ENCODE results near the gene CCR4.
"Not testable (repeated sequence)": the region's sequence is repeated elsewhere in the genome, so short reads cannot be mapped to it uniquely, and the experiment has no call there.

Gene CCR4

DNA sequence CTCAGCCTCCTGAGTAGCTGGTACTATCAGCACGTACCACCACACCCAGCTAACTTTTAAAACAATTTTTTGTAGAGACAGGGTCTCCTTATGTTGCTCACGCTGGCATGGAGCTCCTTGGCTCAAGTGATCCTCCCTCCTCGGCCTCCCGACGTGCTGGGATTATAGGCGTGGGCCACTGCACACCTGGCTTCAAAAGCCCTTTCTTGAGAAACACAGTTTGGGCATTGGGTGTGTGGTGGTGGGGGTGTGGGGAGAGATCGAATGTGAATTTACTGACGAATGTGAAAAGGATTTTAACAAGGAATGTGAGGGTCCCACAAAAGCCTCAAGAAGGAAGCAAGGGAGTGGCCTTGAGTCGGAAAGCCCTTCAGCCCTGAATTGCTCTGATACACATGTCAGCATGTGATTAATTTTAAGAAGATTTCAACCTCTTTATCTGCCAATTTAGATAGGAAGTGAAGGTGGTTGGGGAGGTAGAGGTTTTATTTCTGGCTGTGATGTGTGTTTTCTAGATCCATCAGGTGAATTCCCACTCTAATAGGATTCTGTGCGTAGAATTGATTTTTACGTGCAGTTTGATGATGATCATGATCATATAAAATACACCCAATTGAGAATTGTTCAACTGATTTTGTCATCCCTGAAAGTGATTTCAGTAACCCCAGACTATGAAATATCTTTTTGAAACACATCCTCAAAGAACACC lies 1.1 kb downstream of the CCR4 start:
- no peak for DNase-seq

DNA sequence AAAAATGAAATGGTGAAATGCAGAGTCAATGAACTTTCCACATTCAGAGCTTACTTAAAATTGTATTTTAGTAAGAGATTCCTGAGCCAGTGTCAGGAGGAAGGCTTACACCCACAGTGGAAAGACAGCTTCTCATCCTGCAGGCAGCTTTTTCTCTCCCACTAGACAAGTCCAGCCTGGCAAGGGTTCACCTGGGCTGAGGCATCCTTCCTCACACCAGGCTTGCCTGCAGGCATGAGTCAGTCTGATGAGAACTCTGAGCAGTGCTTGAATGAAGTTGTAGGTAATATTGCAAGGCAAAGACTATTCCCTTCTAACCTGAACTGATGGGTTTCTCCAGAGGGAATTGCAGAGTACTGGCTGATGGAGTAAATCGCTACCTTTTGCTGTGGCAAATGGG lies 3.1 kb downstream of the CCR4 start:
- DNase-seq = no peak

DNA sequence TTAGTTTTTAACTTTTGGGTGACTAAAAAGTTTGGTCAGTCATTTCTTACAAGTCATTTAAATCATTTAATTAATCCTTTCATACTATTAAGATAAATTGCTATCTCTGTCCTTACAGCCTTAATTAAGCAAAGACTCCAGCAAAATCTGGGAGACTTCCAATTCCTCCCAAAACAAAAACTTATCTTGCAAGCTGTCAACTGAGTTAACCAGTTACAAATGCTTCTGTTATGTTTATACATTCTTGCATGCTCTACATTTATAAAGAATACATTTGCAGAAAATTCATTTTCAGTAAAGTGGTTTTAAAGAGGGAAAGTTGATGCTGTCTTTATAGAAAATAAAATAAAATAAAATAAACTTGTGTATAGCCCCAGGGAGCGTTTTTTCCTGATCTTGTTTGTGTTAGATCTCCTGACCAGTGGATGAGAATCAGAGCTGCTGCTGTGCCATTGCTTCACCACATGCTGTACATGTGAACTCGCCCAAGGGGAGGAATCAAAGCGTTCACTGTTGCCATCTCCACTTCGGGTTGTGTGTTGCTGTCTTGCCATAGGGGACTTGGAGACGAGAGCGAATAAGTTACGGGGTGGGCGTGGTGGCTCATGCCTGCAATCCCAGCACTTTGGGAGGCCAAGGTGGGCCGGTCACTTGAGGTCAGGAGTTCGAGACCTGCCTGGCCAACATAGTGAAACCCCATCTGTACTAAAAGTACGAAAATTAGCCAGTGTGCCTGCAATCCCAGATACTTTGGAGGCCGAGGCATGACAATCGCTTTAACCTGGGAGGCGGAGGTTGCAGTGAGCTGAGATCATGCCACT lies 5.5 kb downstream of the CCR4 start:
- DNase-seq = no peak

DNA sequence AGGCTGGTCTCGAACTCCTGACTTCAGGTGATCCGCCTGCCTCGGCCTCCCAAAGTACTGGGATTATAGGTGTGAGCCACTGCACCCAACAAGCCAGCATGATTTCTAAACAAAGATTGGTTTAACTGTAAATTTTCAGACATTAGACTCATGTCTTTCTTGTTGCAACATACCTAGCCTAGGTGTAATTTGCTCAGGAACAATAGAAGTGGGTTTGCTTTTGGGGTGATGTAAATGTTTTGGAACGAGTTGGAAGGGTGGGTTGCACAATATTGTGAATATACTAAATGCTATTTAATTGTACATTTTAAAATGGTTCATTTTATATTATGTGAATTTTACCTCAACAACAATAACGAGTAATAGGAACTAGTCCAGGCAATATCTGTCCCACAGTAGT lies 7.1 kb downstream of the CCR4 start:
- no peak for DNase-seq

DNA sequence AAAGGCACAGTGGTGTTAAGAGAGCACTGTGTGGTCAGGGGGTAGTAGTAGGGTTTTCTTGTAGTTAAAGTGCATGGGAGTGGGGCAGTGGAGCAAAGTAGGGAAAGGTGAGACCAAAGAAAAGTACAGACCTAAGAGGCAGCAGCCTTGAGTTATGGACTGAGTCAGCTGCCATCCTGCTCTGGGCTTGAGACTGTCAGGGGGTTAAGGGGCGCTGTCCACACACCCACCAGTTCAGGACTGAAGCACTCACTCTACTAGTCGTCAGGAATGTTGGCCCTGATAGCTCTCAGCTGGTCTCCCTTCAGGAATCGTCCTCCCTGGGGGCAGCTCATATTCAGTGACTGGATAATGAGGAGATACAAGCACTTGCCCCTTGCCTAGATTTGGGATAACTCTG lies 7.9 kb downstream of the CCR4 start:
- DNase-seq = no peak

DNA sequence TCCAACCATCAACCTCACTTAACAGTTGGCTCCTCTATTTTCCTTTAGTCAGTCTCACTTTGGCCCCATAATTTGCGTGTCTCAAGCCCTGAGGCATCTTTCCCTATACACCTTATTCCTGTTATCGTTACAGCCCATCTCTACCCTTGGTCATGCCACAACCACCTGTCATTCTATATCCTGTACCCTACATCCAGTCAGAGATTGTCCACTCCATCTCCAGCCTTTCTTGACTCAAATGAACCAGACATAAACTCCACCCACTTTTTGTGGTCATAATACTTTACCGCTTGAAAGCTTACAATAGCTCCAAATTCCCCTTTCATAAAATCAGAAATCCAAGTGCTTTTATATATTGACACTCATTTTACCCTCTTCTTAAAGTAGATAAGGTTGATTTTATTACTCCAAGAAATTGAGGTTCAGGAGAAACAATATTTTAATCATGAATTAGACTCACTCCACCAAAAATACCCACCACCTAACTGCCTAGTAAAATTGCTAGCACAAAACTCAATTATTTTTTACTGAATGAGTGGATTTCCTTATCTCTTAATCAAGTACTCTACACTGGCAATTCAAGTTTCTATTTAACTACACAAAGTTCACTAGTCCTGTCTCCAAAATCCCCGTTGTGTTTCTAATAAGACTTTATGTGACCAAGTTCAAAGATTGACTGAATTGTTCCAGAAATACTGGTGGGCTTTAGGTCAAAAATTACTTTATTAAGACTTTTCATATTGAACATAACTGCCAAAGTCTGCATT lies 9.1 kb downstream of the CCR4 start:
- no peak for DNase-seq

DNA sequence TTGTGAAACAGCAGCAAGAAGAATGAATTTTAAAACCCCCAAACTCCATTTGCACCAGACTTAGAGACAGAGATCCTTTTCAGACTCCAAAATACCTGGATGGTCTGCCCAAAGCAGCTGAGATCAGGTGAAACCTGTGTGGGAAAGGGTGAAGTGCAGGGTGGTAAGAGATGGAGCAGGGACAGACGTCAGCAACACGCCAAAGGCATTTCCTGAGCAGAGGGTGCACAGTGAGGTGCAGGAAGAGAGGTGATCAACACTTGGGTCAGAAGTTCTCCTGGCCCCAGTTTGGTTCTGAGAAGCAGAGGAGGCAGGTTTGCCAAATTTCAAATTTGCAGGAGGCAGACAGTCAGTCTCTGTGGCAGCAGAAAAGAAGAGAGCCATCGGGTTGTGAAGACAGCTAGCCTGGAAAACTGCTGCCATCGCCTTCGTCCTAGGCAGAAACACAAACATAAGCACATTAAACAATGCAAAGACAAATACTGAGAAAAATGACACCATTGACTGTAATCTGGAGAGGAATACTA lies 9.8 kb downstream of the CCR4 start:
- DNase-seq = no peak

DNA sequence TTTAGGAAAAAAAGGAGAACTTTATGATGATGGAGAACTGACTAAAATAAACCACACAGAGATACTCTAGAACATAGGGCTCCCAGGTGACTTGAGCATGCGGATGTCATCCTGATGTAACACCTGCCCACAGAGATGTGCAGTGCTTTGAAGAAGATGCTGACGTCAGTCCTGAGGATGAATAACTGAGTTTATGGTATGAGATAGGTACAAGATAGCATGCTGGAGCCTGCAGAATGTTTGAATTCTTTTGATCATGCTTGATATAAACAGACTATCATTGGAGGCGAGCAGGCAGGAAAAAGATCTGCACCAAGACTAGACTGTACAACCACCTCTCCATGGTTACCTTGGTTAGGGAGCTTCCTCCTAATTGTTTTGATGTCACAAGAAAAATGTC lies 12.4 kb downstream of the CCR4 start:
- DNase-seq = no peak

DNA sequence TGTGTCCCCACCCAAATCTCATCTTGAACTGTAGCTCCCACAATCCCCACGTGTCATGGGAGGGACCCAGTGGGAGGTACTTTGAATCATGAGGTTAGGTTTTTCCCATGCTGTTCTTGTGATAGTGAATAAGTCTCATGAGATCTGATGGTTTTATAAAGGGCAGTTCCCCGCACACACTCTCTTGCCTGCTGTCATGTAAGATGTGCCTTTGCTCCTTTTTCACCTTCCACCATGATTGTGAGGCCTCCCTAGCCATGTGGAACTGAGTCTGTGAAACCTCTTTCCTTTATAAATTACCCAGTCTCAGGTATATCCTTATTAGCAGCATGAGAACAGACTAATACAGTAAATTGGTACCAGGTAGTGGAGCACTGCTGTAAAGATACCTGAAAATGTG lies 13.3 kb downstream of the CCR4 start:
- DNase-seq = not testable (repeated sequence)

DNA sequence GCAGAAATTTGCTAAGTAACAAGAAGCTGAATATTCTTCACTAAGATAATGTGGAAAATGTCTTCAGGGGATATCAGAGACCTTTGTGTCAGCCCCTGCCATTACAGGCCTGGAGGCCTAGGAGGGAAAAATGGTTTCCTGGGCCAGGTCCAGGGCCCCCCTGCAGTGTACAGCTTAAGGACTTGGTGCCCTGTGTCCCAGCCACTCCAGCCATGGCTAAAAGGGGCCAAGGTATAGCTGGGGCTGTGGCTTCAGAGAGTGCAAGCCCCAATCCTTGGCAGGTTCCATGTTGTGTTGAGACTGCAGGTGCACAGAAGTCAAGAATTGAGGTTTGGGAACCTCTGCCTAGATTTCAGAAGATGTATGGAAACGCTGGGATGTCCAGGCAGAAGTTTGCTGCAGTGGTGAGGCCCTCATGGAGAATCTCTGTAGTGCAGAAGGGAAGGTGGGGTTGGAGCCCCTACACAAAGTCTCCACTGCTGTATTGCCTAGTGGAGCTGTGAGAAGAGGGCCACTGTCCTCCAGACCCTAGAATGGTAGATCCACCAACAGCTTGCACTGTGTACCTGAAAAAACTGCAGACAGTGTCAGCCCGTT lies 14.3 kb downstream of the CCR4 start:
- DNase-seq = not testable (repeated sequence)

DNA sequence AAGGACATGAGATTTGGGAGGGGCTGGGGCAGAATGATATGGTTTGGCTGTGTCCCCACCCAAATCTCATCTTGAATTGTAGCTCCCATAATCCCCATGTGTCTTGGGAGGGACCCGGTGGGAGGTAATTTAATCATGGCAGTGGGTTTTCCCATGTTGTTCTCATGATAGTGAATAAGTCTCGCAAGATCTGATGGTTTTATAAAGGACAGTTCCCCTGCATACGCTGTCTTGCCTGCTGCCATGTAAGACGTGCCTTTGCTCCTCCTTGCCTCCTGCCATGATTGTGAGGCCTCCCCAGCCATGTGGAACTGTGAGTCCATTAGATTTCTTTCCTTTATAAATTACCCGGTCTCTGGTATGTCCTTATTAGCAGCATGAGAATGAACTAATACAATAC lies 15.2 kb downstream of the CCR4 start:
- not testable (repeated sequence) for DNase-seq

DNA sequence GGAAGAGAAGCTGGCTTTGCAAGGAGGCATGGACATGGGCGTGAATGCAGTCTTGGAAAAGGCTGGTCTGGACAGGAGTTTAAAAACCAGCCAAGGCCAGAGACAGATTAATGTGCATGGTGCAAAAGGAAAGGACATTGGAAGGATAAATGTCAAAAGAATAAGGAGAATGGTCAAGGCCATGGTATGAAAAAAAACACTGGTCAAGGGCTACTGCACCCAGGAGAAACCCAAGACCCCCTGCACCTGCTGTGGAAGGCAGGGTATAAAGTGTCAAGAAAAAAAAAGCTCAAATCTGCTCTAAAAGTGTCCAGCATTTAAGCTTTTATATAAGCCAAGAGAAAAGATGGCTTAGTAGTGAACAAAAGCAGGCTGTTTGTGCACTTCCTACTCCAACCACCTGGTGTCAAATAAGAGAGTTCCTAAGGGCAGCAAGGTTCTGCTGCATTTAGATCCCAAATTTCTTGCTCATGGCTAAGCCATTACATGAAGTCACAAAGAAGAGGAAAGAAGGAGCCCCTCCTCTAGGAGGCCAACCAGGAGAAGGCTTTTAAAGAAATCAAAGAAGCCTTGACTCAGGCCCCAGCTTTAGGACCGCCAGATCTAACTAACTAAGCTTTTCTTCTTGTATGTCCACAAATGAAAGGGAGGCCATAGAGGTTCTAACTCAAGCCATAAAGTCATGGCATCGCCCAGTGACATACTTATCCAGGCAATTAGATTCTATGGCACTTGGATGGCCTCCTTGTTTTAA lies 16.9 kb downstream of the CCR4 start:
- no peak for DNase-seq

DNA sequence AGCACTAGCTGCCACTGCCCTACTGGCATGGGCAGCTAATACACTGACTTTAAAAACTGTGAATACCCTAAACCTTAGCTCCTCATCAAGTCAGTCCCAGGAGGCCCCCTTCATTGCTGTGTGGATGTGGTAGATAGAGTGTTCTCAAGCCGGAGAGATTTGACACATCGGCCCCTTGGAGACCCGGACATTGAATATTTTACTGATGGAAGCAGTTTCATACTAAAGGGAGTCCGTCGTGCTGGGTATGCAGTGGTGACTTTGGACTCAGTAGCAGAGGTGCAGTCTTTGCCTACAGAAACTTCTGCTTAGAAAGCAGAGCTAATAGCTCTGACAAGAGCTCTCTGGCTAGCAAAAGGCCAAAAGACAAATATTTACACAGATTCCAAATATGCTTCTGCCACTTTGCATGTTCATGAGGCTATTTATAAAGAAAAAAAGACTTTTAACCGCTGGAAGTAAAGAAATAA lies 17.5 kb downstream of the CCR4 start:
- no peak for DNase-seq

DNA sequence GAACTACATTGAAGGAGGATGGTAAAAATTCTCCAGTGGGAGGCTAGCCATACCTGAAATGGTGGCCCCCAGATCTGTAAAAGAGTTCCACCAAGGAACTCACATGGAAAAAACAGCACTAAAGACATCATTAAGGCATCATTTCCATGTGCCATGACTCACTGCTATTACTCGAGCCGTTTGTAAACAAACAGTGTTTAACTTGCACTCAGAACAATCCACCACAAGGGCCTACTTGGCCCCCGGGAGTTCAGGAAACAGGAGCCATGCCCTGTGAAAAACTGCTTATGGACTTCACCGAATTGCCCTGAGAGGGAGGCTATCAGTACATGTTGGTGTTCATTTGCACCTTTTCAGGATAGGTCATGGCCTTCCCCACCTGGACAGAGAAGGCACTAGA lies 18.2 kb downstream of the CCR4 start:
- peak; percentile 4 for DNase-seq

DNA sequence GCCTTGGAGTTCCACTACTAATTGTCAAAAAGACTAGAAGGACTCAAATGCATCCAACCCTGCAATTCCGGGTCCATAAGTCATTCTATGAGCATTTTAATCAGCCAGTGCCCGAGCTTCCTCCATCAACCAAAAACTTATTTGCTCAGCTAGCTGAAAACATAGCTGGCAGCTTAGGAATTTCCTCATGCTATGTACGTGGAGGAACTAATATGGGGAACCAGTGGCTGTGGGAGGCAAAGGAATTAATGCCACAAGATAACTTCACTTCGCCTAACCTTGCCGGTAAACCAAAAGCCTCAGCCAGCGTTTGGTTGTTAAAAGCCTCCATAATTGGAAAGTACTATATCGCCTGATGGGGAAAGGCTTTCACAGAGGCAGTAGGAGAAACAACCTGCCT lies 19.8 kb downstream of the CCR4 start:
- DNase-seq = not testable (repeated sequence)

DNA sequence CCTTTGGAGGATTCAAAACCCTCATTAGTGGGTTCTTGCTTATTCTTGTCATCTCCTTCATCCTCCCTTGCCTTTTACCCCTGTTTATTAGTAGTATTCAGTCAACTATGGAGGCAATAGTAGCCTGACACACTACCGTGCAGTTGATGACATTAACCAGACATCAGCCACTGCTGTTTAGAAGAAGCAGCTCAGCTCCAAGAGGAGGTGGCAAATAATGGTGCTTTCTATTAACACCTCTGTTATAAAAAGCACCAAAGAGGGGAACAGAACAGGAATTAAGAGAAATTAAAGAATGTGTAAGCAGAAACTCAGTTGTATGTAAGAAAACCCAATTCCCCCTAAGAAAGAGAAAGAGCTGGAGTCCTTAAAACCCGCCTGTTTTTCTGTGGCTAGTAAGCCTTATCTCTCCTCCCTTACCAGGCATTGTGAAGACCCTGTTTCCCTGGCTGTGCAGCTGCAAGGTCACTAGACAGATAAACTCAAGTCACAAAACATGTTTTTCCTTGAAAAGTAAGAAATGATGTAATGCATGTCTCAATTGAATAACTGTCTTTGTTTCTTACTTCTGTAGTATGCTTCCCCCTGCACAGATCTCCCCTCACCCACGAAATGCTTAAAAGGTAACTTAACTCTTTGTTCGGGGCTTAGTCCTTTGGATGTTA lies 21.2 kb downstream of the CCR4 start:
- DNase-seq = no peak

DNA sequence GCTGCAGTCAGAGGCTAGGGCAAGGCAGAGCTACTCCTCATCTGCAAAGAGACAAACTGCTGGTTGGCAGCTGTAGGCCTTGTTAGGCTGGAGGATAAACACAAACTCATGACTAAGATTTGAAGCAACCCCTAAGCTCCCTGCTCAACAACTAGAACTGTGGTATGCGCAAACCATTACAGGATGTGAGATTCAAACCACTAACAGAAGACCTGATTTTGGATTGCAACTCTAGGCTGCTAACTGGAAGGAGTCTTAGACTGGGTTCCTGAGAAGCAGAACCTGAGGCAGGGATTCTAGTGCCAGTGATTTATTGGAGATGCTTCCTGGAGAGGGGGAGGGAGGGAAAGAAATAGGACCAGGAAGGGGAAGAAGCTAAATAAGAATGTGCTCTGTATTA lies 22.5 kb downstream of the CCR4 start:
- DNase-seq = no peak

DNA sequence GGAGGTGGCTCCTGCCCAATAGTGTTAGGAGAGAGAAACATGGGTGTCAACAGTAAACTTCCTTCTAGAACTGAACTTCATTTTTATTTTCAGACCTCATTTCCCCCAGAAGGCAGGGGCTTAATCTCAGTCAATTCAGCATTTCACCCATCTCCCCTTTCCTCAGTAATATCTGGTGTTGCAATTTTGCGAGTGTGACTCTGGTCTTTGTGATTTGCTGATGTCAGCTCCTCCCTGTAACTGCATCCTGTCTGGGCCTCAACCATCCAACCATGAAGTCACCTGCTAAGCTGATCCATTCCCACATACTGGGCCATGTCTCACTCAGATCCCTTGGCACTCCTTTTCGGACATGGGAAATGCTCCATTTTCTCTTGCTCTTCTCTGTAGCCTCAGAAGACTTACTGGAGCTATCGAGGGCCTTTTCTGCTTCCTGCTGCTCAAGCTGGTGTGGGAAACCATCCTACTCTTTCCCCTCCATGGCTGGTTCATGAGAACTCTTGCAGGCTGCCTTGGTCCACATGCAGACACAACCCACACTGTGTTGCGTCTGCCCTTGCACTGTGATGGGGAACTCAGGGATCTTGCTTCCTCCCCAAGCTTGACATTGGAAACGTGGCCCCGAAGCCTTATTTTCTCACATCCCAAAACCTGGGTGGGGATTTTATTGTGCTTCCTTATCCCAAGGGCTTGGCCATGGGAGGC lies 24.6 kb downstream of the CCR4 start:
- no peak for DNase-seq

DNA sequence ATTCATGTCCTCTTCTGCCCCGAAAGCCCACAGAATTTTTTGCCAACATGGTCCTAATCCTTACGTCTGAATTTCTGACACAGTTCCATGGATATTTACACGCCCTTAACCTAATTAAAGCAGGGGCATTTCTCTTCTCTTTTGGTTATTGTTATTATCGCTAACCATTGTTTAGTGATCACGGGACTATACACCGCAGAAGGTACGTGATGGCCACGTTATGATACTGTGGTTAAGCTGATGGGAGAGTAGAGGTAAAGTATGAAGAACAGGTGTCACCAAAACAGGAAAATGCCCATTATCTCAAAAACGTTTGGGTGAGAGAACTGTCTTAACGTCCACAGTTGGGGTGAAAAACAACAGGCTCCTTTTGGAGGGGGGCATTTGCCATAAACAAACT lies 26.4 kb downstream of the CCR4 start:
- no peak for DNase-seq

DNA sequence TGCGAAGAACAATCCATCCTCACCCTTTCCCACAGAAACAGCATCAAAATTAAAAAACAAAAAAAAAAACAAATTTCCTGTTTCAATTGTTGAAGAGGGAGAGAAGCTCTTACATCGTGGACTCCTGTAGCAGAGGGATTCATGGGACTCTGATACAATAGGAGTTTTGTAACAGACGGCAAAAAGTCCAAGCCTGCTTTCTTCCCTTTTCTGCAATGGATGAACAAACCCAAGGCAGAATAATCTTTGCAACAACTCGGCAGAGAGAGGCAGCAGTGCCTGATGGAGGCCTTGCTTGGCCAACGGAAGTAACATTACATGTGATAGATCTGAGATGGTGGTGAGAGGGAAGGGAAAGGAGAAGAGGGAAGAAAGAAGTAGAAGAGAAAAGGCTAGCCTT lies 26.9 kb downstream of the CCR4 start:
- DNase-seq = no peak

DNA sequence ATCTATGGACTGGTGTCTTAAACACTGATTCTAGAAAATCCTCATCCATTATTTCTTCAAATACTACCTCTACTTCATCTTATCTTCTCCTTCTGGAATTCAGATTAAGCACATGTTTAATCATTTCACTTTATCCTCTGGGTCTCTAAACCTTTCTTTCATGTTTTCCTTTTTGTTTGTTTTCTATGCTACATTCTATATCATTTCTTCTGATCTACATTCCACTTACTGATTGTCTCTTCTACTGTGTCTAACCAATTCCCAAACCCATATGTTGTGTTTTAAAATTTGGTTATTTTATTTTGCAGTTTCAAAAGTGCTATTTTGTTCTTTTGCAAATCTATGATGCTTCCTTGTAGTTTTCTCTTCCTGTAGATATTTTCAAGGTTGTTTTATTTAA lies 31.7 kb downstream of the CCR4 start:
- no peak for DNase-seq

Measured in NCI-H748 treated with DMSO at 0.1 percent for 48 hours (cell line).